CMK (cell line): Measurements from ENCODE around the gene SIL1.

Experiments
- DNase-seq: peaks from one replicate; pipeline ENCODE4 v3.0.0-alpha.2; 2010; ENCODE audit warnings: low read depth

SIL1 gene

GRCh38 chr5:138978080-138978479 lies 220.1 kb downstream of the SIL1 start:
- no peak for DNase-seq

- no peak for DNase-seq
Observed at GRCh38 chr5:138975098-138975847, 222.9 kb downstream of the SIL1 start.

- DNase-seq, result no peak
Observed at GRCh38 chr5:138974227-138975063, 223.7 kb downstream of the SIL1 start.

- no peak for DNase-seq
Observed at GRCh38 chr5:138972836-138973235, 225.3 kb downstream of the SIL1 start.

- DNase-seq, result no peak
Observed at GRCh38 chr5:138972230-138972629, 225.9 kb downstream of the SIL1 start.

- DNase-seq, result no peak
Observed at GRCh38 chr5:138969323-138970002, 228.7 kb downstream of the SIL1 start.

- no peak for DNase-seq
Observed at GRCh38 chr5:138968601-138969000, 229.6 kb downstream of the SIL1 start.

GRCh38 chr5:138967791-138968448 lies 230.2 kb downstream of the SIL1 start:
- no peak for DNase-seq

GRCh38 chr5:138966236-138966985 lies 231.8 kb downstream of the SIL1 start:
- no peak for DNase-seq

GRCh38 chr5:138965626-138966025 lies 232.5 kb downstream of the SIL1 start:
- DNase-seq, result no peak

GRCh38 chr5:138964647-138965201 lies 233.4 kb downstream of the SIL1 start:
- no peak for DNase-seq

- no peak for DNase-seq
Observed at GRCh38 chr5:138963763-138964371, 234.3 kb downstream of the SIL1 start.

GRCh38 chr5:138962614-138963370 lies 235.4 kb downstream of the SIL1 start:
- no peak for DNase-seq

GRCh38 chr5:138961729-138962128 lies 236.4 kb downstream of the SIL1 start:
- DNase-seq, result no peak

- no peak for DNase-seq
Observed at GRCh38 chr5:138961221-138961620, 236.9 kb downstream of the SIL1 start.

GRCh38 chr5:138960145-138960692 lies 237.9 kb downstream of the SIL1 start:
- no peak for DNase-seq

GRCh38 chr5:138956801-138957200 lies 241.4 kb downstream of the SIL1 start:
- no peak for DNase-seq

- no peak for DNase-seq
Observed at GRCh38 chr5:138955671-138956295, 242.4 kb downstream of the SIL1 start.

GRCh38 chr5:138955013-138955660 lies 243.0 kb downstream of the SIL1 start:
- DNase-seq, result no peak
